8988T (cell line): ENCODE results near the gene SREK1IP1.

Source experiments
- DNase-seq: peaks from one replicate; pipeline ENCODE4 v3.0.0; 2011

SREK1IP1 gene

GRCh38 chr5:64680289-64680688 is 88.2 kb downstream of the SREK1IP1 start:
- DNase-seq: no peak

GRCh38 chr5:64678374-64678773 is 90.1 kb downstream of the SREK1IP1 start:
- DNase-seq: no peak

- no peak for DNase-seq
These were observed 96.8 kb downstream of the SREK1IP1 start for GRCh38 chr5:64671678-64672077.

GRCh38 chr5:64670277-64670676 is 98.2 kb downstream of the SREK1IP1 start:
- no peak for DNase-seq
